HEK293 (cell line): ENCODE results near the gene ATG10.
"Not testable (repeated sequence)": the region's sequence is repeated elsewhere in the genome, so short reads cannot be mapped to it uniquely, and the experiment has no call there.

ENCODE experiments used
- CTCF ChIA-PET: fragments of 350-600 bp; formaldehyde crosslinking; extraction: SDS; loops from one replicate; lab custom pipeline; 2021; ENCODE audit warnings: antibody characterized with exemption; lab: Yijun Ruan, JAX
- POLR2A ChIA-PET: fragments of 300-600 bp; formaldehyde crosslinking; extraction: SDS; loops from one replicate; lab custom pipeline; 2020; ENCODE audit warnings: antibody characterized with exemption, inconsistent platforms; lab: Yijun Ruan, JAX
- H3K27ac ChIP-seq: fragments of 200-500 bp; sonication (Bioruptor generic); 2 replicates; pipeline ENCODE4 v1.5.1; 2014; ENCODE audit warnings: low read depth, low read length, control low read depth, inconsistent platforms; ENCODE audit errors: extremely low read depth
- H3K36me3 ChIP-seq, 2 experiments: fragments of 200-500 bp in 1 of 2; sonication (Bioruptor generic) in 1 of 2; 1 replicate in 1 of 2; 2 replicates in 1 of 2; pipeline ENCODE4 v1.5.1; 2014 to 2017; ENCODE audit warnings: inconsistent platforms in 2 of 2, low read length in 2 of 2; ENCODE audit not compliant: control insufficient read depth in 2 of 2, insufficient read depth in 1 of 2
- H3K4me1 ChIP-seq: fragments of 200-500 bp; sonication (Bioruptor generic); 2 replicates; pipeline ENCODE4 v1.5.1; 2014; ENCODE audit warnings: mild to moderate bottlenecking, low read length, inconsistent platforms; ENCODE audit not compliant: control insufficient read depth, insufficient read depth
- H3K4me3 ChIP-seq: 2 replicates; pipeline ENCODE4 v1.5.1; 2011; ENCODE audit warnings: low read depth, mild to moderate bottlenecking, control low read depth, low read length, moderate library complexity
- H3K9me3 ChIP-seq: fragments of 200-500 bp; sonication (Bioruptor generic); 2 replicates; pipeline ENCODE4 v1.5.1; 2014; ENCODE audit warnings: low read depth, low read length, inconsistent platforms; ENCODE audit not compliant: control insufficient read depth, insufficient read depth
- GLI4 ChIP-seq: fragments of 450-650 bp; formaldehyde crosslinking; IDR thresholded peaks from 2 replicates; pipeline ENCODE4 v1.5.1; 2016; ENCODE audit warnings: missing biosample characterization, missing genetic modification characterization
- PRDM10 ChIP-seq: fragments of 450-650 bp; formaldehyde crosslinking; IDR thresholded peaks from 2 replicates; pipeline ENCODE4 v1.5.1; 2016; ENCODE audit warnings: missing biosample characterization, missing genetic modification characterization
- ZEB2 ChIP-seq: fragments of 450-650 bp; formaldehyde crosslinking; IDR thresholded peaks from 2 replicates; pipeline ENCODE4 v1.5.1; 2016; ENCODE audit warnings: missing biosample characterization, missing genetic modification characterization
- ZNF140 ChIP-seq: fragments of 450-650 bp; formaldehyde crosslinking; IDR thresholded peaks from 2 replicates; pipeline ENCODE4 v1.5.1; 2016; ENCODE audit warnings: missing biosample characterization, missing genetic modification characterization
- ZNF16 ChIP-seq: fragments of 450-650 bp; formaldehyde crosslinking; IDR thresholded peaks from 2 replicates; pipeline ENCODE4 v1.5.1; 2016; ENCODE audit warnings: low read depth, missing biosample characterization, missing genetic modification characterization
- ZNF426 ChIP-seq: fragments of 450-650 bp; formaldehyde crosslinking; IDR thresholded peaks from 2 replicates; pipeline ENCODE4 v1.5.1; 2017; ENCODE audit warnings: missing biosample characterization, missing genetic modification characterization, mild to moderate bottlenecking, inconsistent platforms, moderate library complexity
- ZNF48 ChIP-seq: fragments of 450-650 bp; formaldehyde crosslinking; IDR thresholded peaks from 2 replicates; pipeline ENCODE4 v1.5.1; 2016; ENCODE audit warnings: missing biosample characterization, missing genetic modification characterization
- ZNF529 ChIP-seq: fragments of 450-650 bp; formaldehyde crosslinking; IDR thresholded peaks from 2 replicates; pipeline ENCODE4 v1.5.1; 2017; ENCODE audit warnings: missing genetic modification characterization, missing biosample characterization; ENCODE audit not compliant: insufficient replicate concordance
- ZNF548 ChIP-seq: fragments of 450-650 bp; formaldehyde crosslinking; IDR thresholded peaks from 2 replicates; pipeline ENCODE4 v1.5.1; 2016; ENCODE audit warnings: missing biosample characterization, missing genetic modification characterization
- ZNF585B ChIP-seq: fragments of 450-650 bp; formaldehyde crosslinking; IDR thresholded peaks from 2 replicates; pipeline ENCODE4 v1.5.1; 2016; ENCODE audit warnings: missing biosample characterization, missing genetic modification characterization
- ZNF837 ChIP-seq: fragments of 450-650 bp; formaldehyde crosslinking; IDR thresholded peaks from 2 replicates; pipeline ENCODE4 v1.5.1; 2016; ENCODE audit warnings: missing biosample characterization, missing genetic modification characterization
- TF ChIP-seq, protein P1 (sequence below): fragments of 450-650 bp; formaldehyde crosslinking; IDR thresholded peaks from 2 replicates; pipeline ENCODE4 v1.5.1; 2016; ENCODE audit warnings: missing biosample characterization, missing genetic modification characterization
- TF ChIP-seq, protein P2 (sequence below): fragments of 450-650 bp; formaldehyde crosslinking; IDR thresholded peaks from 2 replicates; pipeline ENCODE4 v1.5.1; 2016; ENCODE audit warnings: missing biosample characterization, missing genetic modification characterization
- TF ChIP-seq, protein P3 (sequence below): fragments of 450-650 bp; formaldehyde crosslinking; IDR thresholded peaks from 2 replicates; pipeline ENCODE4 v1.5.1; 2016; ENCODE audit warnings: missing biosample characterization, missing genetic modification characterization

ATG10 gene

GRCh38 chr5:81949462-81949861 lies 22.4 kb upstream of the ATG10 start (continued):
- TF ChIP-seq, protein P1, sequence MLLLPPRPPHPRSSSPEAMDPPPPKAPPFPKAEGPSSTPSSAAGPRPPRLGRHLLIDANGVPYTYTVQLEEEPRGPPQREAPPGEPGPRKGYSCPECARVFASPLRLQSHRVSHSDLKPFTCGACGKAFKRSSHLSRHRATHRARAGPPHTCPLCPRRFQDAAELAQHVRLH (tag by site-specific recombination) = no peak

DNA sequence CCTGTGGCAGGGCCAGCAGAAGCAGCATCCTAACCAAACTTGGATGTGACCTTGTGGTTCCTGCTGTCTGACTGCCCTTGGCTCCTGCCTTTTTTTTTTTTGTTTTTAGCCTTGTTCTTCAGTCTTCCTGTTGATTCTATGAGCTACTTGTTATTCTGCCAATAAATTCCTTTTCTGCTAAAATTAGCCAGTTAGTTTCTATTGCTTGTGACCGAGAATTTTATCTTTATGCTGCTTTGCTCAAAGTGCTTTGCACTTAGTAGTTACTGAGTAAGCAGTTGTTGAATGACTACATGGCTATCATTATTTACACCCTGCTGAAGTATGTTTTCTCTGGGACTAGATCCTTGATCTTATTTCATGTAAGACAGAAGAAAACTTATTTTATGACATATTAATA lies 20.8 kb upstream of the ATG10 start:
- Histone ChIP-seq H3K27ac (no peak overlapping the region), H3K9me3 (no peaks in the 10 kb centered on the region)
- POLR2A ChIA-PET = no interaction called here
- TF ChIP-seq ZEB2 (tag by site-specific recombination) = no peak
- no peak for TF ChIP-seq ZNF837 (tag by site-specific recombination)
- TF ChIP-seq ZNF585B (tag by site-specific recombination) = no peak
- TF ChIP-seq ZNF48 (tag by site-specific recombination) = no peak
- no peak for TF ChIP-seq ZNF529 (tag by site-specific recombination)
- TF ChIP-seq, protein P2, sequence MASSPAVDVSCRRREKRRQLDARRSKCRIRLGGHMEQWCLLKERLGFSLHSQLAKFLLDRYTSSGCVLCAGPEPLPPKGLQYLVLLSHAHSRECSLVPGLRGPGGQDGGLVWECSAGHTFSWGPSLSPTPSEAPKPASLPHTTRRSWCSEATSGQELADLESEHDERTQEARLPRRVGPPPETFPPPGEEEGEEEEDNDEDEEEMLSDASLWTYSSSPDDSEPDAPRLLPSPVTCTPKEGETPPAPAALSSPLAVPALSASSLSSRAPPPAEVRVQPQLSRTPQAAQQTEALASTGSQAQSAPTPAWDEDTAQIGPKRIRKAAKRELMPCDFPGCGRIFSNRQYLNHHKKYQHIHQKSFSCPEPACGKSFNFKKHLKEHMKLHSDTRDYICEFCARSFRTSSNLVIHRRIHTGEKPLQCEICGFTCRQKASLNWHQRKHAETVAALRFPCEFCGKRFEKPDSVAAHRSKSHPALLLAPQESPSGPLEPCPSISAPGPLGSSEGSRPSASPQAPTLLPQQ (tag by site-specific recombination) = no peak
- no peak for TF ChIP-seq ZNF16 (tag by site-specific recombination)
- TF ChIP-seq ZNF140 (tag by site-specific recombination) = no peak
- no peak for TF ChIP-seq ZNF426 (tag by site-specific recombination)
- TF ChIP-seq, protein P3, sequence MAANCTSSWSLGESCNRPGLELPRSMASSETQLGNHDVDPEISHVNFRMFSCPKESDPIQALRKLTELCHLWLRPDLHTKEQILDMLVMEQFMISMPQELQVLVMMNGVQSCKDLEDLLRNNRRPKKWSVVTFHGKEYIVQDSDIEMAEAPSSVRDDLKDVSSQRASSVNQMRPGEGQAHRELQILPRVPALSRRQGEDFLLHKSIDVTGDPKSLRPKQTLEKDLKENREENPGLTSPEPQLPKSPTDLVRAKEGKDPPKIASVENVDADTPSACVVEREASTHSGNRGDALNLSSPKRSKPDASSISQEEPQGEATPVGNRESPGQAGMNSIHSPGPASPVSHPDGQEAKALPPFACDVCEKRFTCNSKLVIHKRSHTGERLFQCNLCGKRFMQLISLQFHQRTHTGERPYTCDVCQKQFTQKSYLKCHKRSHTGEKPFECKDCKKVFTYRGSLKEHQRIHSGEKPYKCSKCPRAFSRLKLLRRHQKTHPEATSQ = no peak
- no peak for TF ChIP-seq PRDM10
- no peak for TF ChIP-seq GLI4 (tag by site-specific recombination)
- no peak for TF ChIP-seq ZNF548 (tag by site-specific recombination)
- TF ChIP-seq, all 188 proteins: peak for 0
- H3K4me3 ChIP-seq = no peak overlapping the region
- no peaks in the 10 kb centered on the region for H3K4me1 ChIP-seq
- CTCF ChIA-PET = no interaction called here
- H3K36me3 ChIP-seq = no peaks in the 10 kb centered on the region

DNA sequence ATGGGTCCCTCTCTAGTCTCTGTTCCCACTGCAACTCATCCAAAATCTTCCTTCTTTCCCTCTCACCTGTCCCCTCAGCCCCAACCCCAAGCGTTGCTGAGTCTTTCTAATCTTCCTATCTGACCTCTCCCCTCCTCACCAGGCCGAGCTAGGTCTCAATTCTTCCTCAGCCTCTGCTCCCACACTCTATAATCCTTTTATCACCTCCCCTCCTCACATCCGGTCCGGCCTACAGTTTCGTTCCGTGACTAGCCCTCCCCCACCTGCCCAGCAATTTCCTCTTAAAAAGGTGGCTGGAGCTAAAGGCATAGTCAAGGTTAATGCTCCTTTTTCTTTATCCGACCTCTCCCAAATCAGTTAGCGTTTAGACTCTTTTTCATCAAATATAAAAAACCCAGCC lies 17.0 kb upstream of the ATG10 start:
- H3K9me3 ChIP-seq, H3K4me3 ChIP-seq, POLR2A ChIA-PET, H3K4me1 ChIP-seq, H3K36me3 ChIP-seq, CTCF ChIA-PET, H3K27ac ChIP-seq: not testable (repeated sequence)

GRCh38 chr5:81958129-81958528 lies 13.7 kb upstream of the ATG10 start:
- POLR2A ChIA-PET, CTCF ChIA-PET, H3K36me3 ChIP-seq, H3K4me3 ChIP-seq, H3K9me3 ChIP-seq, H3K27ac ChIP-seq, H3K4me1 ChIP-seq: not testable (repeated sequence)
